Endometrial microvascular endothelial cells (primary cell): Measurements from ENCODE around the gene ANO2. TPM values are rescaled to one million over a fixed set of nuclear protein-coding genes. Genes with fewer than 3 reads are reported as not detected.
"Not testable (repeated sequence)": the region's sequence is repeated elsewhere in the genome, so short reads cannot be mapped to it uniquely, and the experiment has no call there.

ENCODE experiments used
- in situ Hi-C: cut with HindIII; loops from 2 replicates; pipeline ENCODE4 v1.10.0; 2017; ENCODE audit warnings: low sequenced_read_pairs, low pct_unique_long_range_greater_than_20kb; ENCODE audit errors: inconsistent ontology term
- total RNA-seq: library from RNA; depleted of rRNA; stranded (reverse); fragments of >200 nt; gene quantifications from one replicate; pipeline ENCODE4 v1.2.3, GENCODE V29; 2015; ENCODE audit errors: inconsistent ontology term

Gene ANO2
- total RNA-seq, 1 donor from 2014 or later: 16.4 TPM

GRCh38 chr12:5718680-5719079 lies 226.4 kb downstream of the ANO2 start:
- in situ Hi-C loops: no loop called here

DNA sequence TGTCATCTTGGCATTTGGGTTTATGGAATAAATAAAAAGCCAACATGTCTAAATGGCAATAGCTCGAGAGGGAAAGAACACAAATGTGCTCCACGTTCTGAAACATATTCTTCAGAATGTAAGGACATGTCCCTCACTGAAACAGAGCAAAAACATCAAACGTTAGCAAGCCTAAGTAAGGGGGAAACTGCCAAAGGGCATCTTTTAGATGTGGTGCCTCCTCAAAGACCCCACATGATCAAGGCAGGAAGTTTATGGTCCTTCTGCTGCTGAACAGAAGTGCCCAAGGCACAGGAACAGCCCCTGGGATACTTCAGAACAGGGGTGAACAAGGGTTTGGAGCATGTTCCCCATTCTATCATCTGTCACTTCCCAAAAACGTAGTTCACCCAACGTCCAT lies 227.0 kb downstream of the ANO2 start:
- in situ Hi-C loops: no loop called here

- in situ Hi-C loops: no loop called here
Observed at GRCh38 chr12:5716976-5717375, 228.1 kb downstream of the ANO2 start.

DNA sequence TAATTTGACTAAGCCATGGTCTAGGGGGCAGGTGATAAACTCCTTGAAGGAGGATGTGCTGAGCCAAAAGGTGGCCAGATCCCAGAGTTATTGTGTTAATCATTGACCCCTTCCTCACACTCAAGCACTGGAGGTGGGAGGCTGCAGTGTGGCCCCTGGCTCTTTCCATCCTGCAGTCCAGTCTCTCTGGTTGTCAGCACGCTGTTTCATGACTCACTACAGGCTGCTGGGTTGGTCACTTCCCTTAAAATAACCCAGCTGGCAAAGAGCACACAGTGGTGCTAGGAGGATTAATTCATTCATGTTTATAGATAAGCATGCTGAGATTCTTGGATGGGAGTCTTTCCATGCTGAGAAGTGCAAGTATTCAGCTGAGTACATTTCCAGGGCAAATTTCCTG lies 228.9 kb downstream of the ANO2 start:
- in situ Hi-C loops: no loop called here

DNA sequence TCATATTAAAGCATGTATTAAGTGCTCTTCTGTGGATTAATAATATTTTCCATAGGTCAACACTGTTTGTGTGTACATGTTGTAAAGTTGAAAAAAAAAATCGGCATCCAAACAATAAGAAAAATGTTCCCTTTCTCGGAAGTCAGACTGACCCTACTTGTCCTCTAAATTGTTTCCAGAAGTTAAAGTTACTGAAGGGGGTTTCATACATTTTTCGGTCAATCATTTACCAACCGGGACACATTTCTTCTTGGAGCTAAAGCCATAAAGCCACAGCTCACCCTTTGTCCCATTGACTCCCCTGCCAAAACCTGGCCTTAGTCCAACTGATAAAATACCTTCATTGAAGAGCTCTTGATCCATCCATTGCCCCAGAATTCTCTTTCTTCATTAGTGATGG lies 230.0 kb downstream of the ANO2 start:
- in situ Hi-C loops: no loop called here

- in situ Hi-C loops: no loop called here
Observed at GRCh38 chr12:5713599-5714081, 231.4 kb downstream of the ANO2 start.

DNA sequence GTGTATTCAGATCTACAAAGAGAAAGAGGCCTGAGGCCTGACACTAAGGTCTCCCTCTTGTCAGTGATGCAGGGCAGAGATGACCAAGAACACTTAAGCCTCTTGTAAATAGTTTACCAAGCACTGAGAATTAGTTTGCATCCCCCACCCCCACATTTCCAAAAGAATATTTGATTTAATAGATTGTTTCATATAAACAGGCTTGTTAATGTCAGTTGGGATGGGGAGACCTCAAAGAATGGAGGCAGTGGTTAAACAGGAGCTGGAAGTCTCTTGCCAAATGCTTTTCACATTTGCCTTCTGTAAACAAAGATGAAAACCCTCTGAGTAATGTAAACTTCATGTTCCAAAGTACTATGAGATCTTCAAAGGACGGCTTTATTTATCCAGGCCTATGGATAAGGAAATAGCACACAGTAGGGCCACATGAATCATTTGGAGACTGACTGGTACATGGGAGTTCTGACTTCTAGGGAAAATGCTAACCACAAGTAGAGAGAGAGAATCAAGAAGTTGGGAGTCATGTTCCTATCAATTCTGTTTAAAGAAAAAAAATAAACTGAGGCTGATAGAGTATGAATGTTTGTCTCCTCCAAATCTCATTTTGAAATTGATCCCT lies 234.7 kb downstream of the ANO2 start:
- in situ Hi-C loops: no loop called here

DNA sequence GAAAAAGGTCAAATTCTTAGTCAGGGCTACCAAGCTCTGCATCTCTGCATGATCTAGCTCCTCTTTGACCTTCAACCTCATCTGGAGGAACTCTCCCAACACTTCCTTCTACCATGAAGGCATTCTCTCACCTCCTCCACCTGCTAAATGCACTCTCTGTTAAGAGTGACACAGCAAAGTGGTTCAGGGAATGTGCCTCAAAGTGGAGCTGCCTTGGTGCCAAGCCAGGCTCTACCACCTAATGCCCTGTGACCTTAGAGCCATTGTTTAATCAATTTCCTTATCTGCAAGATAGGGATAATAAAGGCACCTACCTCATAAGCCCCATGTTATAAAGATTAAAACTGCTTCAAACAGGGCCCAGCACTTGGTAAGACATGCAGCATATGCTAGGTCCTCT lies 236.7 kb downstream of the ANO2 start:
- in situ Hi-C loops: no loop called here

GRCh38 chr12:5706247-5706646 lies 238.8 kb downstream of the ANO2 start:
- in situ Hi-C loops: no loop called here

DNA sequence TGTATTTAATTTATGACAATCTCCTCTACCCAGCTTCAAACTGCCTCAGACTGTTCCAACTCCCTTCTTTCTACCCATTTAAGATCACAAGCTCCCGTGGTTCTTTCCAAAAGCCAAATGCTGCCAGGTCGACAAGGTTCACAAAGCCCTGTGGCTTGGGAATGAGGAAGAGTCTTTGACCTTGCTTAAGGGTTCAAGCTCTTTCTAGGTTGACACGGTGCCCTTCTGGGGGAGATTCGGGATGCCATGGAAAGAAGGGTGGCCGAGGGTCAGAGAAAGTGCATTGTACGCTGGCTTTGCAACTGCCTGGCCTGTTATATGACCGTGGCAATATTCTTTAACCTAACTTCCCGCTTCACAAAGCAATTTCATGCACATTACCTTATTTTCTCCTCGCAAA lies 239.3 kb downstream of the ANO2 start:
- in situ Hi-C loops: no loop called here

DNA sequence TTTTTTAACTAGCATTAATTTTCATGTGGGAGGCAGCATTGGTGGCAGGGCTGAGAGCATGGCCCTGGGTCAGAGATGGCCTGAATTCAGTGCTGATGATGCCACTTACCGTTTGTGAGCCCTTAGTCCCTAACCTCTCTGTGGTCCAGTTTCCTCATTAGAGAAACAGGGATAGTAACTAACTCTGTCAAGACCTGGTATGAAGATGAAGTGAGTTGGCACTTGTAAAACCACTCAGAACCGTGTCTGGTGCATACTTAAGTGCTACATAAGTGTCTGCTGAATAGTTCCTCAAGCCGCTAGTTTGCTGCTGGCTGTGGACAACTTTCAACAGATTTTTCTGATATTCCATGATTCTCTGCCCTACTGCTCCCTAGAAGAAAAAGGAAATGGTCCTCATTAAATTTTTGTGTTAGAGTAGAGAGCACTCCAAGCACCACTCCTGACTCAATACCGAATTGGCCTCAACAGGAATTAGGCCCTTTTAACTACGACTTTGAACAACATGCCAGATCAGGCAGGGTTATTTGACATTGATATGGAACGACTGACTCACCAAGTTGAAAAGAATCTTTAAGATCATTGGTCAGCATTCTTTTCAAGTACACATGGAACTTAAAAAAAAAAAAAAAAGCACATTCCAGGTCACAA lies 250.2 kb downstream of the ANO2 start:
- in situ Hi-C loops: no loop called here

- in situ Hi-C loops: no loop called here
Observed at GRCh38 chr12:5692850-5693249, 252.2 kb downstream of the ANO2 start.

GRCh38 chr12:5691943-5692342 lies 253.1 kb downstream of the ANO2 start:
- in situ Hi-C loops: no loop called here

- in situ Hi-C loops: no loop called here
Observed at GRCh38 chr12:5690240-5690639, 254.8 kb downstream of the ANO2 start.

- in situ Hi-C loops: no loop called here
Observed at GRCh38 chr12:5689773-5690172, 255.3 kb downstream of the ANO2 start.

DNA sequence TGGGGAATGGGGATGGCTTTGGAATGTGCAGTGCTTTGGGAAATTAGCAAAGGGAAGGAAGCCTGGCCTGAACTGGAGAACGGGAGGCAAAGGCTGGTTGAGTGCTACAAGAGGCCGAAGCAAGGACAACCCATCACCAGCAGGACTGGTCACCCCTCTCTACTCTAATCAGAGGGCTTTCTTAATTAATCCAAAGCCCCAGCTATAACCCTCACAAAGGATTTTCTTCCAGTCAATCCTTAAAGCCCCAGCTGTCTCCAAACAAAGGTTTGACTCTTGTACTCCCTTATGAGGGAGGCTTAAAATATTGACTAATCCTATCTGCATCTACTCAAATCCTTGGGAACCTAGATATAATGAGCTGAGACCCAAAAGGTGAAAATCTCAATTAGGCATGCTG lies 256.8 kb downstream of the ANO2 start:
- in situ Hi-C loops: no loop called here

- in situ Hi-C loops: no loop called here
Observed at GRCh38 chr12:5685935-5686334, 259.1 kb downstream of the ANO2 start.

GRCh38 chr12:5684989-5685388 lies 260.1 kb downstream of the ANO2 start:
- in situ Hi-C loops: no loop called here

GRCh38 chr12:5682581-5682980 lies 262.5 kb downstream of the ANO2 start:
- in situ Hi-C loops: no loop called here

DNA sequence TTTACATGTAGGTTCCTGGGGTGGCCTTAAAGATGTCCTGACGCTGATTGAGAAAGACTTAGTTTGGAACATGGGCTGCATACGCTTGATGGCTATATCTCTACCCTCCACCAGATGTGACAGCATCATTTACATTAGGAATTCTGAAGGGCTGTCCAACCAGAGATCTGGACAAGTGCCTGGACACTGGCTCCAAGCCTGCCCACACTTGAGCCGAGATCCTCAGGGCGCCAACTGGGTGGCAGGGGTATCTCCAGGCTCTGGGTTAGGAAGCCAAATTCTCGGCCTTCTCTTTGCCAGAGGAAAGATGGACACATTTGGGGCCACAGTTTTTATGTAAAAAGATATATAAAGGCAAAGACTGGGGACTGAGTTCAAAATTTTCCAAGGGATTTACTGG lies 266.9 kb downstream of the ANO2 start:
- in situ Hi-C loops: no loop called here

DNA sequence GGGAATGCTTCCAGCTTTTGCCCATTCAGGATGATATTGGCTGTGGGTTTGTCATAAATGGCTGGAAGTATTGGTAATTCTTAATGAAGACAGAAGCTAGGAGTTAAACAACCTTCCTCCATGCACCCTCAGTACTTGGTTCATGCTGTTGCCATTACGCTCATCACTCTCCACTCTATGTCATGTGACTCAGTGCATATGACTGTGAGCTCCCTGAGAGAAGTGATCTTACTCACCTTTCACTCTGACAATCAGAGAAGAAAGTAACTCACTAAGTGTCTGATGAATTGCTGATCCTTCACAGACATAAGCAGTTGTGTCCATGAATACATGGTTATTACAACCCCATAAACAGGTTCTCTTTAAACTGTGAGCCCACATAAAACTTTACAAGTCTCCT lies 275.4 kb downstream of the ANO2 start:
- in situ Hi-C loops: not testable (repeated sequence)
